Ovary (tissue), 3 donors: ENCODE data around the gene CSF3R.

Experiments
- EP300 ChIP-seq: sonication (generic); formaldehyde crosslinking; IDR thresholded peaks from one replicate; pipeline ENCODE4 v1.6.1; 2017; ENCODE audit warnings: antibody characterized with exemption
- POLR2A ChIP-seq: fragments of 450-650 bp; IDR thresholded peaks from one replicate; pipeline ENCODE4 v1.6.1; 2017; ENCODE audit warnings: antibody characterized with exemption, mild to moderate bottlenecking, moderate library complexity
- TF ChIP-seq, protein P1 (sequence below), 3 donors: fragments of 450-650 bp in 2 of 3; fragments of 200-600 bp in 1 of 3; IDR thresholded peaks; one replicate each; pipeline versions ENCODE4 v1.5.1 to v1.8.0; 2016 to 2022; ENCODE audit warnings: antibody characterized with exemption in 3 of 3, mild to moderate bottlenecking in 1 of 3
- donor health status: DM: no; HTN: no; CAD: no.

DNA sequence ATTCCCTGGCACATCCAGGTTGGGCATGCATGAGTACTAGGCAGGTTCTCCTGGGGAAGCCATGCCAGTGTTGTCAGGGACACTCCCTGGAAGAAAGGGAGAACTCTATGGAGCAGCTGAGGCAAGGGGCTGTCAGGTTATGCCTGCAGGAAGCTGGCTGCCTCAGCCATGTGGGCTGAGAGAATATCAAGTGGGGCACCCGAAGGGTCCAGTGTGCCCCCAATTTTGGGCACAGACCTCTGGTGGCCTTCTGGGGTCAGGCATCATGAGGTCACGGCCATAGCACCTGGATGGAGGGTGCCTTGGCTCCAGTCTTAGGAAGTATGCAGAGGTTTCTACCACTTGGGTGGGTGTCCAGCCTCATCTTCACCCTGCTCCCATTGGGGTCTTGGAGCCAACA is 2.6 kb downstream of the CSF3R start:
- TF ChIP-seq POLR2A (no peak), EP300 (no peak)
- TF ChIP-seq, protein P1, sequence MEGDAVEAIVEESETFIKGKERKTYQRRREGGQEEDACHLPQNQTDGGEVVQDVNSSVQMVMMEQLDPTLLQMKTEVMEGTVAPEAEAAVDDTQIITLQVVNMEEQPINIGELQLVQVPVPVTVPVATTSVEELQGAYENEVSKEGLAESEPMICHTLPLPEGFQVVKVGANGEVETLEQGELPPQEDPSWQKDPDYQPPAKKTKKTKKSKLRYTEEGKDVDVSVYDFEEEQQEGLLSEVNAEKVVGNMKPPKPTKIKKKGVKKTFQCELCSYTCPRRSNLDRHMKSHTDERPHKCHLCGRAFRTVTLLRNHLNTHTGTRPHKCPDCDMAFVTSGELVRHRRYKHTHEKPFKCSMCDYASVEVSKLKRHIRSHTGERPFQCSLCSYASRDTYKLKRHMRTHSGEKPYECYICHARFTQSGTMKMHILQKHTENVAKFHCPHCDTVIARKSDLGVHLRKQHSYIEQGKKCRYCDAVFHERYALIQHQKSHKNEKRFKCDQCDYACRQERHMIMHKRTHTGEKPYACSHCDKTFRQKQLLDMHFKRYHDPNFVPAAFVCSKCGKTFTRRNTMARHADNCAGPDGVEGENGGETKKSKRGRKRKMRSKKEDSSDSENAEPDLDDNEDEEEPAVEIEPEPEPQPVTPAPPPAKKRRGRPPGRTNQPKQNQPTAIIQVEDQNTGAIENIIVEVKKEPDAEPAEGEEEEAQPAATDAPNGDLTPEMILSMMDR (IDR thresholded peaks at IDR 0.05) = no peak
